ENCODE results near the gene MAP3K2.

- TF ChIP-seq CTCF (IDR thresholded peaks at IDR 0.05) (no peak), EP300 (IDR thresholded peaks at IDR 0.05) (no peak)
Measured at GRCh38 chr2:127394492-127394891, 6.7 kb upstream of the MAP3K2 start.
